GM12878 (cell line): ENCODE measurements around the gene TK1. TPM values are rescaled to one million over a fixed set of nuclear protein-coding genes. Genes with fewer than 3 reads are reported as not detected.

Experiments used
- BACH1 ChIP-seq: fragments of 450-650 bp; IDR thresholded peaks from 2 replicates; pipeline ENCODE4 v1.6.1; 2017; ENCODE audit warnings: mild to moderate bottlenecking, borderline replicate concordance
- BCL3 ChIP-seq: IDR thresholded peaks from 2 replicates; pipeline ENCODE4 v1.6.1; 2011; ENCODE audit warnings: borderline replicate concordance, low read depth, mild to moderate bottlenecking, moderate library complexity, low read length; ENCODE audit not compliant: insufficient read depth, poor library complexity, severe bottlenecking
- BMI1 ChIP-seq: fragments of 450-650 bp; IDR thresholded peaks from 2 replicates; pipeline ENCODE4 v1.6.1; 2016; ENCODE audit warnings: mild to moderate bottlenecking, moderate library complexity, borderline replicate concordance
- CREB1 ChIP-seq: IDR thresholded peaks from 2 replicates; pipeline ENCODE4 v1.6.1; 2012; ENCODE audit warnings: low read depth, mild to moderate bottlenecking, inconsistent platforms
- FOXK2 ChIP-seq: fragments of 450-650 bp; IDR thresholded peaks from 2 replicates; pipeline ENCODE4 v1.6.1; 2017; ENCODE audit warnings: mild to moderate bottlenecking, moderate library complexity
- HDAC2 ChIP-seq: fragments of 200-600 bp; sonication (generic); IDR thresholded peaks from 2 replicates; pipeline ENCODE4 v1.6.1; 2017
- IRF3 ChIP-seq: fragments of 450-650 bp; IDR thresholded peaks from 2 replicates; pipeline ENCODE4 v1.6.1; 2014; ENCODE audit warnings: mild to moderate bottlenecking
- JUND ChIP-seq: IDR thresholded peaks from 2 replicates; pipeline ENCODE4 v1.6.1; 2012; ENCODE audit warnings: low read depth, mild to moderate bottlenecking, low read length, improper control_type of control experiment, moderate library complexity
- NFYA ChIP-seq: IDR thresholded peaks from 2 replicates; pipeline ENCODE4 v1.6.1; 2011; ENCODE audit warnings: low read depth, mild to moderate bottlenecking, low read length, improper control_type of control experiment, borderline replicate concordance
- NR2C2 ChIP-seq: IDR thresholded peaks from 2 replicates; pipeline ENCODE4 v1.6.1; 2011; ENCODE audit warnings: borderline replicate concordance, low read depth; ENCODE audit not compliant: control insufficient read depth, insufficient read length
- POU2F2 ChIP-seq: IDR thresholded peaks from 3 replicates; pipeline ENCODE4 v1.6.1; 2011; ENCODE audit warnings: low read depth, mild to moderate bottlenecking, low read length, borderline replicate concordance
- PRDM15 ChIP-seq: fragments of 450-650 bp; formaldehyde crosslinking; IDR thresholded peaks from 2 replicates; pipeline ENCODE4 v1.4.0; 2020; ENCODE audit warnings: mild to moderate bottlenecking, moderate library complexity
- RCOR1 ChIP-seq: conservative IDR thresholded peaks from 2 replicates; pipeline ENCODE4 v1.6.1; 2012; ENCODE audit warnings: low read depth, low read length, improper control_type of control experiment
- SMC3 ChIP-seq: IDR thresholded peaks from 2 replicates; pipeline ENCODE4 v1.6.1; 2011; ENCODE audit warnings: low read length, improper control_type of control experiment, borderline replicate concordance
- SP1 ChIP-seq: IDR thresholded peaks from one replicate; pipeline ENCODE4 v1.6.1; 2011; ENCODE audit warnings: low read depth, low read length
- SREBF1 ChIP-seq: IDR thresholded peaks from 2 replicates; pipeline ENCODE4 v1.6.1; 2012; ENCODE audit warnings: mild to moderate bottlenecking, low read length
- SREBF2 ChIP-seq: IDR thresholded peaks from 2 replicates; pipeline ENCODE4 v1.6.1; 2012; ENCODE audit warnings: mild to moderate bottlenecking, low read length
- SUPT20H ChIP-seq: IDR thresholded peaks from 2 replicates; pipeline ENCODE4 v1.6.1; 2011; ENCODE audit warnings: low read depth, mild to moderate bottlenecking, low read length, moderate library complexity, borderline replicate concordance; ENCODE audit not compliant: control insufficient read depth
- TARDBP ChIP-seq: IDR thresholded peaks from 2 replicates; pipeline ENCODE4 v1.6.1; 2016; ENCODE audit warnings: borderline replicate concordance
- ZNF592 ChIP-seq: fragments of 450-650 bp; IDR thresholded peaks from 2 replicates; pipeline ENCODE4 v1.6.1; 2017; ENCODE audit warnings: mild to moderate bottlenecking, moderate library complexity
- polyA plus RNA-seq, 11 experiments: library from polyadenylated mRNA; depleted of rRNA in 4 of 11; unstranded in 6 of 11; stranded (reverse) in 5 of 11; fragments of >200 nt; fragmentation: Nextera tagmentation in 4 of 11; fragmentation: Illumina TruSeq in 1 of 11; extraction: Ambion mirVana in 4 of 11; extraction: Trizol in 1 of 11; gene quantifications; 1 replicate in 1 of 11; 2 replicates in 10 of 11; pipeline versions ENCODE4 v1.2.1 to v1.2.3, GENCODE V29; 2011 to 2016; ENCODE audit warnings: inconsistent platforms in 2 of 11, missing spikeins in 2 of 11, low read depth in 1 of 11
- total RNA-seq, 4 experiments: library from RNA; depleted of rRNA in 3 of 4; stranded (reverse); fragments of >200 nt in 3 of 4; fragmentation: Illumina TruSeq in 1 of 4; extraction: Trizol in 1 of 4; gene quantifications; 2 replicates each; pipeline versions ENCODE4 v1.2.1 to v1.2.3, GENCODE V29; 2013 to 2021

Gene TK1
- total and polyA plus RNA-seq, 10 of the 15 experiments (the other 5 are each of a cell fraction or from before 2014, with no cell fraction given) = 4.6 to 175 (median 77.9) TPM

- TF ChIP-seq PRDM15 (CRISPR knock-in tag) (no peak), ZNF592 (peak; percentile 19; the same call in 1 of the 2 replicates), RCOR1 (peak; percentile 91; the same call in 1 of the 2 replicates), POU2F2 (peak; percentile 89; the same call in 2 of the 3 replicates), CREB1 (peak; percentile 89), BCL3 (no peak), SP1 (peak; percentile 90), SREBF2 (no peak), FOXK2 (peak; percentile 97), BACH1 (no peak), IRF3 (no peak; the same call in 1 of the 2 replicates), SUPT20H (no peak), HDAC2 (no peak), TARDBP (no peak), SREBF1 (peak; percentile 95), JUND (peak; percentile 94), SMC3 (no peak), BMI1 (no peak), NFYA (no peak), NR2C2 (no peak)
These were observed 31.7 kb downstream of the TK1 start (continued) for GRCh38 chr17:78154903-78155811.
